ENCODE measurements around the gene NLRC3. TPM values are rescaled to one million over a fixed set of nuclear protein-coding genes. Genes with fewer than 3 reads are reported as not detected.

The NLRC3 gene
- total RNA-seq, 2 experiments from 2014 or later, result 12.6 TPM

GRCh38 chr16:3599121-3599520 lies 21.9 kb upstream of the NLRC3 start:
- POLR2A ChIA-PET, result no interaction called here
- CTCF ChIA-PET, result interaction anchor here (1.4 kb wide), 1 partner anchor 45 kb away, joined by 3 read pairs; no protein-coding TSS in a partner anchor

GRCh38 chr16:3598236-3598635 lies 21.0 kb upstream of the NLRC3 start:
- ChIA-PET CTCF (interaction anchor here (1.4 kb wide), 1 partner anchor 46 kb away, joined by 3 read pairs; no protein-coding TSS in a partner anchor), POLR2A (no interaction called here)

GRCh38 chr16:3597676-3598075 lies 20.5 kb upstream of the NLRC3 start:
- ChIA-PET CTCF (no interaction called here), POLR2A (no interaction called here)

GRCh38 chr16:3597226-3597625 lies 20.0 kb upstream of the NLRC3 start:
- CTCF ChIA-PET, result no interaction called here

GRCh38 chr16:3596101-3596861 lies 19.1 kb upstream of the NLRC3 start:
- ChIA-PET POLR2A (no interaction called here), CTCF (no interaction called here)

More at GRCh38 chr16:3597226-3597625, 20.0 kb upstream of the NLRC3 start:
- POLR2A ChIA-PET, result no interaction called here

GRCh38 chr16:3595521-3596021 lies 18.4 kb upstream of the NLRC3 start:
- CTCF ChIA-PET, result no interaction called here
- POLR2A ChIA-PET, result no interaction called here

- POLR2A ChIA-PET, result no interaction called here
- CTCF ChIA-PET, result no interaction called here
These were observed 17.9 kb upstream of the NLRC3 start for GRCh38 chr16:3595110-3595486.

GRCh38 chr16:3594316-3595109 lies 17.3 kb upstream of the NLRC3 start:
- POLR2A ChIA-PET, result no interaction called here
- CTCF ChIA-PET, result interaction anchor here (0.5 kb wide), 1 partner anchor 501 kb away, joined by 3 read pairs; no protein-coding TSS in a partner anchor

- POLR2A ChIA-PET, result no interaction called here
- CTCF ChIA-PET, result no interaction called here
These were observed 15.4 kb upstream of the NLRC3 start for GRCh38 chr16:3592559-3592958.

- CTCF ChIA-PET, result no interaction called here
These were observed 14.8 kb upstream of the NLRC3 start for GRCh38 chr16:3591991-3592390.

GRCh38 chr16:3591436-3591803 lies 14.2 kb upstream of the NLRC3 start:
- ChIA-PET CTCF (no interaction called here), POLR2A (no interaction called here)

More at GRCh38 chr16:3591991-3592390, 14.8 kb upstream of the NLRC3 start:
- POLR2A ChIA-PET, result no interaction called here

GRCh38 chr16:3590736-3591435 lies 13.7 kb upstream of the NLRC3 start:
- ChIA-PET CTCF (no interaction called here), POLR2A (no interaction called here)

- POLR2A ChIA-PET, result no interaction called here
- CTCF ChIA-PET, result no interaction called here
These were observed 12.9 kb upstream of the NLRC3 start for GRCh38 chr16:3589991-3590701.

GRCh38 chr16:3589441-3589921 lies 12.3 kb upstream of the NLRC3 start:
- CTCF ChIA-PET, result no interaction called here
- POLR2A ChIA-PET, result no interaction called here

- ChIA-PET POLR2A (no interaction called here), CTCF (no interaction called here)
These were observed 11.8 kb upstream of the NLRC3 start for GRCh38 chr16:3589001-3589400.

- POLR2A ChIA-PET, result no interaction called here
- CTCF ChIA-PET, result no interaction called here
These were observed 10.4 kb upstream of the NLRC3 start for GRCh38 chr16:3587547-3588110.

- ChIA-PET CTCF (no interaction called here), POLR2A (no interaction called here)
These were observed 7.2 kb upstream of the NLRC3 start for GRCh38 chr16:3584412-3584811.

- ChIA-PET POLR2A (no interaction called here), CTCF (no interaction called here)
These were observed 6.3 kb upstream of the NLRC3 start for GRCh38 chr16:3583303-3584038.

Measured in activated CD8-positive, alpha-beta memory T cell treated with anti-CD3 and anti-CD28 coated beads for 36 hours (primary cell).